ENCODE results near the gene EFNA5.

The EFNA5 gene

GRCh38 chr5:107636555-107636954 is 34.2 kb downstream of the EFNA5 start:
- DNase-seq, result no peak

GRCh38 chr5:107636068-107636467 is 34.7 kb downstream of the EFNA5 start:
- DNase-seq, result no peak

GRCh38 chr5:107634981-107635848 is 35.5 kb downstream of the EFNA5 start:
- DNase-seq, result peak; percentile 27

DNA sequence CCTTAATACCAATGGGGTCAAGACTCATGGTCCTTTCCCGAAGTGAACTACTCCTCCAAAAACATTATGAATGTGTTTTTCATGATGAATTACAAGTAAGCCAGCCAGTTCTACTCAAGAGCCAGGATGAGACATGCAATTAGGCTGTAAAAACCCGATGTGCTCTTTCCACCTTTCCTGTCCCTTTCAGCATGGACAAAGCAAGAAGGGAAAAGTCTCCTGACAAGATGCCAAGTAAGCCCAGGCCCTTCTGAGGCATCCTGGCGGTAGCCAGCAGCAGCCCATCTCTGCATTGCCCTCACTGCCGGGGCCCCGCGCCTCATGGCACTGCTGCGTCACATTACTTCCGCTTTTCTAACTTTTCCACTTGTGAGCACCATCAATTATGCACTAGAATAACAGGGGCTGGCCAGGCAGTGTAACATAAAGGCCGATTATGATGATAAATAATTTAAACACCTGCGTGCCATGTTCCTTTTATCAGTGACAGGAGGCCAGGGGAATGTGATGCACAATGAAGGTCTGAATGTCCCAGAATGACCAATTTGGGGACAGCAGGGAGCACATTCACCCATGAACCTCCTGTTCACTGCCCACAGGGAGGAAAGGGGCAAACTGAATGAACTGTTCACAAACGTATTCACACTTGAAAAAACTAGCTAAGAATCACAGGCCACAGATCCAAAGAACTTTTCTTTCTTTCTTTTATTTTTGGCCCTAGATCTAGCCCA is 37.4 kb downstream of the EFNA5 start:
- no peak for DNase-seq

DNA sequence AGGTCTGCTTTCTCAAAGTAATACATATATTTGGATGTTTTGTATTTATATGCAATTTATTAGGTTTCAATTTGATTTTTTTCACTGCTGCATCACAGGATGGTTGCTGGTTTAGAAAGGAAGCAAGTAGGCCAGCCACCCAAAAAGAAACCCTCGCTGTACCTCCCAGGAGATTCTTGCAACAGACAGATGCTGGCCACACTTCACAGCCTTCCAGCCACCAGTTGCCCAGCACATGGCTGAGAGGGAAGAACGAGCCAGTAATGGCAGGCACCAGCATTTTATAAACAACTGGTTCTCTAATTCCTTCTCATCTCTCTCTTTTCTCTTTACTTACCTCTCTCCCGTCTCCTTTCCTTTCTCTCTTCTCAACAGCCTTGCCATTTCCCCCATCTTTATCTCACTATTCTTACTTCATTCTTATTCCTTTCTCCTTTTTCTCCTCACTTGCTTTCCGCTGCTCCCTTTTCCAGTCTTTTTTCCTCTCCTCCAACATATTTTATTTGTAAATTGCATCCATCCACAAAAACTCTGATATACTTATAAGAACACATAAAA is 38.9 kb downstream of the EFNA5 start:
- no peak for DNase-seq

DNA sequence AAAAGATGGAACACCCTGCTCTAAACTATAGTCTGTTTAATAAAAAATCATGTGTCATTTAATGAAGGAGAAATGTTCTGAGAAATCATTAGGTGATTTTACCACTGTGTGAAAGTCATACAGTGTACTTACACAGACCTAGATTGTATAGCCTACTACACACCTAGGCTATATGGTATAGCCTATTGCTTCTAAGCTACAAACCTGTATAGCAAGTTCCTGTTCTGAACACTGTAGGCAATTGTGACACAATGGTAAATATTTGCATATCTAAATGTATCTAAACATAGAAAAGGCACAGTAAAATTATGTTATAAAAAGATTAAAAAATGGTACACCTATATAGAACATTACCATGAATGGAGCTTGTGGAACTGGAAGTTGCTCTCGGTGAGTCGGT is 40.6 kb downstream of the EFNA5 start:
- DNase-seq, result no peak

- DNase-seq, result no peak
Observed at GRCh38 chr5:107624235-107624634, 46.5 kb downstream of the EFNA5 start.

- DNase-seq, result no peak
Observed at GRCh38 chr5:107621089-107621488, 49.6 kb downstream of the EFNA5 start.

GRCh38 chr5:107619781-107620180 is 51.0 kb downstream of the EFNA5 start:
- no peak for DNase-seq

- DNase-seq, result no peak
Observed at GRCh38 chr5:107618242-107618641, 52.5 kb downstream of the EFNA5 start.

GRCh38 chr5:107617052-107617451 is 53.7 kb downstream of the EFNA5 start:
- no peak for DNase-seq

DNA sequence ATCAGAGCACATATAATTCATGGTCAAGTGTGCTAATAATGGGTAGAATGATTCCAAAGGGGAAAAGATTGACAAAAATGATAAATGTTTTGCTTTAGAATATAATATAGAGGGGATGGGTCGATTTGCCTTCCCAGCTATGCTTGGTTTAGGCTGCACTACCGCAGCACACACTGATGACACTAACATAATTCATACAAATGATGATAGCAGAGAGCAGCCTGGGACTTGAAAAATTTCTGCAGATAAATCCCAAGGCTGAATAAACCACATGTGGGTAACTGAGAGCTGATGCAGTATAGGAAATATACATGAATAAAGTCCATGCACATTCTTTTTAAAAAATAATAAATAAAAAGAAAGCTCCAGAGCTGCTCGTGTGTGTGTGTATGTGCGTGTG is 54.5 kb downstream of the EFNA5 start:
- DNase-seq, result no peak

DNA sequence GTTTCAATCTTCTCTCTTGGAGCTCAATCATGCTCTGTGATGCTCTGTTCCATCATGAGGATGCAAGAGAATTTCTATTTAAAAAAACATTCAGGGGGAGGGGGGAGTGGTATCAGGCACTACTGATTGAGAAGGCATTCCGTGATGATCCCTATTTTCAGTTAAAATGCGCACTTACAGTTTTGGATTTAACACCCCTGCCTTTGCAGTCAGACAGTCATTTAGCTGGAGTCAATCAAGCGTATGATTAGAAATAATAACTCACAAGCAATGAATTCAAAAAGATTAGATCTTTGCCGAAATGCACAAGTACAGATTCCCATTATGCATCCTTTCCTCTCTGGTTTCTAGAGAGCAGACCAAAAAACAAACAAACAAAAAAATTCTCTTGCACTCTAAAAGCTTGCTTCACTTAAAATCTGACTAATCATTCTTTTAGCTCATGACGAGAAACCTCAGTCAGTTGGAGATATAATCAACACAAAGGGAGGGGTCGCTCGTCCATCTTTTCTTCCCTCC is 55.4 kb downstream of the EFNA5 start:
- no peak for DNase-seq

- DNase-seq, result no peak
Observed at GRCh38 chr5:107612541-107612940, 58.2 kb downstream of the EFNA5 start.

DNA sequence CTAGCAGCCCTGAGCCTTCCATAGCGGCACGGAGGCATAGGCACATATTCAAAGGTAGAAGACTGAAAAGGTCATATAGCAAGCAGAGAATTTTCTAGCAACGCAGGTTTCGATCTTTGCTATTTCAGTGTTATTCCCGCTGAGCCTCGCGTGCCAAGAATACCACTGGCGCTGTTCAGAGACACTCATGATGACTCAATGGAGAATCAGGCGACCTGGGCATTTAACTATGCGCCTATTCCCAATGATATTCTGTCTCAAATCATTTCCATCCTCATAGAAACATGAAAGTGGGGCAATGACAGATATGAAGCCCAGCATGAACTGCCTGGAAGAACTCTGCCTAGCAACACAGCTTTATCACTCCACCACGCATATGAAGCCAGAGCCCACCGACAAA is 59.9 kb downstream of the EFNA5 start:
- DNase-seq, result no peak

- no peak for DNase-seq
Observed at GRCh38 chr5:107607671-107608345, 62.9 kb downstream of the EFNA5 start.

- no peak for DNase-seq
Observed at GRCh38 chr5:107607196-107607595, 63.5 kb downstream of the EFNA5 start.

DNA sequence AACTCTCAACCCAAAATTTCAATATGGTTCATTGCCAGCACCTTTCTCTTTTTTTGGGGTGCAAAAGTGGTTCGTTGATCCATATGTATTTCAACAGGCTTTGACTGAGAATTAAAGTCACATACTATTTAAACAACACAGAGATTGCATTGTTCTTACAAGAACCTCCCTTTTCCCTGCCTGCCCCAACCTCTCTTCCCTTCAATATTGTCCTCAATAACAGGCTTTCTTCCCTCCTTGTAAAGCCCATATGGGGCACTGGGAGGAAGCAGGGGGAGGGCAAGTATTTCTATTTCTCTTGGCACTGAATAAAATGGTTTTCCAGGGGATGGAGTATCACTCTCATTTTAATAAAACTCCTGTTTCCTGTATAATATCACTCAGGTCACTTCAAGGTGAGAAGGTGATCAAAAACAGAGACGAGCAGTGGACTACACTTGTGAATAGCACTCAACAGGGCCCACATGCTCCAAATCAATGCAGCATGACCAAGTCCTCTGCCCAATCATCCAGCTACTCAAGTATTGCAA is 65.1 kb downstream of the EFNA5 start:
- DNase-seq, result no peak

- no peak for DNase-seq
Observed at GRCh38 chr5:107604990-107605389, 65.7 kb downstream of the EFNA5 start.

GRCh38 chr5:107604146-107604910 is 66.4 kb downstream of the EFNA5 start:
- no peak for DNase-seq

GRCh38 chr5:107603349-107603748 is 67.4 kb downstream of the EFNA5 start:
- no peak for DNase-seq

DNA sequence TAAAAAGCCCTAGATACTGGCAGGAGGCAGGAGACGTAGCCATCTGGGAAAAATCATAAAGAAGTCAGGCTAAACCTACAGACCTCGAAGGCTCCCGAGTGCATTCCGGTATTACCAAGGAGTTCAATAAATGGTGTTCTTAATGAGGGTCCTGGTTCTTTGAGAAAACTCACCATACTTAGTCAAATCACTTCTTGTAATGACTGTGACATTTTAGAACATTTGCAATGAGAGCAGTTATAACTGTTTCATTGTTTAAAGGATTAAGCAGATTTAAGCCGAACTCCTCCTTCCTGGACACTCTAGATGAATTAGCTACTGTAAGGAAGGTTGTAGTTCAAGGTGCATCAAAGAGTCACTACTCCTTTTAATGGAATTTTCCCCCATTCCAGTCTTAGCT is 67.8 kb downstream of the EFNA5 start:
- no peak for DNase-seq
